Testis (tissue), 2 donors: ENCODE results near the gene CARD18.

ENCODE experiments used
- CTCF ChIP-seq, 3 experiments: fragments of 450-650 bp in 2 of 3; fragments of 200-600 bp in 1 of 3; sonication (generic) in 1 of 3; IDR thresholded peaks; one replicate each; pipeline ENCODE4 v1.5.1; 2016 to 2019; ENCODE audit warnings: antibody characterized with exemption in 3 of 3, mild to moderate bottlenecking in 2 of 3, moderate library complexity in 1 of 3
- POLR2A ChIP-seq: fragments of 450-650 bp; IDR thresholded peaks from one replicate; pipeline ENCODE4 v1.6.1; 2017; ENCODE audit warnings: antibody characterized with exemption, mild to moderate bottlenecking, moderate library complexity

DNA sequence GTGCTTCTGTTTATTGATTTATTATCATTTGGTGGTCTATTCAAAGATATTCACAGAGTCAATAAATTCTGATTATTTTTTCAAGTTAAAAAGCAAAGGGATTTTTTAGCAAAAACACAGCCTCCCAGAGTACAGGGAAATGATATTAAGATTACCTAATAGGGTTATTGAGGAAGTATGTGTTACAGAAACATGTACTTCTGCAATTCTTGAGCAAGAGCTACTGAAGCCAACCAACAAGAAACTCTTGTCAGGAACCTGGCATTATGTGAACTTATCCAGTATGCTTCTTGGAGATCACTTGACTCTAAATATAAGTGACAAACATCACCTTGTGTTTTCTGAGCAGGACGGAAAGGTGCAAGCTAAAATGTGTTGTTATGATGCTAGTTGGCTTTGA, 42.0 kb upstream of the CARD18 start:
- TF ChIP-seq CTCF (IDR thresholded peaks at IDR 0.05) (no peak), POLR2A (no peak)
